Ishikawa (cell line): Measurements from ENCODE around the gene NPAS3.

Experiments
- CEBPB ChIP-seq: IDR thresholded peaks from 2 replicates; pipeline ENCODE4 v1.6.1; 2012
- CREB1 ChIP-seq: IDR thresholded peaks from 2 replicates; pipeline ENCODE4 v1.6.1; 2012; ENCODE audit warnings: low read depth
- EGR1 ChIP-seq: IDR thresholded peaks from 2 replicates; pipeline ENCODE4 v1.6.1; 2012
- EP300 ChIP-seq: IDR thresholded peaks from 2 replicates; pipeline ENCODE4 v1.6.1; 2012; ENCODE audit warnings: borderline replicate concordance
- FOXM1 ChIP-seq: IDR thresholded peaks from 2 replicates; pipeline ENCODE4 v1.6.1; 2012; ENCODE audit warnings: low read depth, borderline replicate concordance
- NFIC ChIP-seq: IDR thresholded peaks from 2 replicates; pipeline ENCODE4 v1.6.1; 2012
- RAD21 ChIP-seq: IDR thresholded peaks from 2 replicates; pipeline ENCODE4 v1.6.1; 2012; ENCODE audit warnings: low read depth
- TAF1 ChIP-seq: IDR thresholded peaks from 2 replicates; pipeline ENCODE4 v1.6.1; 2012; ENCODE audit warnings: low read depth, mild to moderate bottlenecking
- TCF12 ChIP-seq: IDR thresholded peaks from 2 replicates; pipeline ENCODE4 v1.6.1; 2012; ENCODE audit warnings: low read depth
- TEAD4 ChIP-seq: IDR thresholded peaks from 2 replicates; pipeline ENCODE4 v1.6.1; 2012
- YY1 ChIP-seq: IDR thresholded peaks from 2 replicates; pipeline ENCODE4 v1.6.1; 2012; ENCODE audit warnings: low read depth
- TF ChIP-seq, protein P1 (sequence below): IDR thresholded peaks from 2 replicates; pipeline ENCODE4 v1.6.1; 2012
- TF ChIP-seq, protein P2 (sequence below): IDR thresholded peaks from 2 replicates; pipeline ENCODE4 v1.6.1; 2012; ENCODE audit warnings: low read depth, mild to moderate bottlenecking
- TF ChIP-seq, protein P3 (sequence below): IDR thresholded peaks from 2 replicates; pipeline ENCODE4 v1.6.1; 2012

DNA sequence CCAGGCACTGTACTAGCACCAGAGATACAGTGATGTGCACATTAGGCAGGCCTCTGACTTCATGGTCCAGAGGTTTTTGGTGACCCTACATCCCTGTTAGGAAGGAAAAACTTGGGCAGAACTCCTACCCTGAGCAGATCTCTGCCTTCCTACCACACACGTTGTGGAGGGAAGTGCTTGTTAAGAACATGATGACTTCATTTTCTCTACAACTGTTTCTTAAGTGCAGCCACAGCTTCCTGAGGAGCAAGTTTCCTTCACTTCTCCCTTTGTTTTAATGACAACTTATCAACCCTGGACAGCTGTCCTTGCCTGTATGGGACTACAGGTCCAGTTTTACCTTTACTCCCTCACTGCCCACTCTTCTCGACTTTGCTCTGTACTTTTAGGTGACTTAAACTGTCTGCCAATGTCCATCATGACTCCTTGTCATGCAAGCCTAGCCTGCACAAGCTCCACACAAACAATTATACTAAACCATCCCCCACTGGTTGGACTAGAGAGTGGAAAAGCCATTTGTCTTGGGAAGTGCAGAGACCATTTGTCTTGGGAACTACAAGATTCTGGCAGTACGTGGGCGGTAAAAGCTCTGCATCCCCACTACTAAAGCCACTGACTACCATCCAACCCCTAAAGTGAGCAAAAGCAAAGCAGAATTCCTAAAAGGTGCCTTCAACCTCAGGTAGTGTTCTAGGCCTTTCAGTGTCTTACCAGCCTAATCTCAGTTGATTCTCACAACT is 652.4 kb downstream of the NPAS3 start:
- TF ChIP-seq RAD21 = no peak
- no peak for TF ChIP-seq EGR1
- no peak for TF ChIP-seq FOXM1
- TF ChIP-seq TCF12 = no peak
- no peak for TF ChIP-seq TAF1
- TF ChIP-seq YY1 = no peak
- TF ChIP-seq, protein P1, sequence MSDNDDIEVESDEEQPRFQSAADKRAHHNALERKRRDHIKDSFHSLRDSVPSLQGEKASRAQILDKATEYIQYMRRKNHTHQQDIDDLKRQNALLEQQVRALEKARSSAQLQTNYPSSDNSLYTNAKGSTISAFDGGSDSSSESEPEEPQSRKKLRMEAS = no peak
- no peak for TF ChIP-seq CREB1
- TF ChIP-seq, protein P2, sequence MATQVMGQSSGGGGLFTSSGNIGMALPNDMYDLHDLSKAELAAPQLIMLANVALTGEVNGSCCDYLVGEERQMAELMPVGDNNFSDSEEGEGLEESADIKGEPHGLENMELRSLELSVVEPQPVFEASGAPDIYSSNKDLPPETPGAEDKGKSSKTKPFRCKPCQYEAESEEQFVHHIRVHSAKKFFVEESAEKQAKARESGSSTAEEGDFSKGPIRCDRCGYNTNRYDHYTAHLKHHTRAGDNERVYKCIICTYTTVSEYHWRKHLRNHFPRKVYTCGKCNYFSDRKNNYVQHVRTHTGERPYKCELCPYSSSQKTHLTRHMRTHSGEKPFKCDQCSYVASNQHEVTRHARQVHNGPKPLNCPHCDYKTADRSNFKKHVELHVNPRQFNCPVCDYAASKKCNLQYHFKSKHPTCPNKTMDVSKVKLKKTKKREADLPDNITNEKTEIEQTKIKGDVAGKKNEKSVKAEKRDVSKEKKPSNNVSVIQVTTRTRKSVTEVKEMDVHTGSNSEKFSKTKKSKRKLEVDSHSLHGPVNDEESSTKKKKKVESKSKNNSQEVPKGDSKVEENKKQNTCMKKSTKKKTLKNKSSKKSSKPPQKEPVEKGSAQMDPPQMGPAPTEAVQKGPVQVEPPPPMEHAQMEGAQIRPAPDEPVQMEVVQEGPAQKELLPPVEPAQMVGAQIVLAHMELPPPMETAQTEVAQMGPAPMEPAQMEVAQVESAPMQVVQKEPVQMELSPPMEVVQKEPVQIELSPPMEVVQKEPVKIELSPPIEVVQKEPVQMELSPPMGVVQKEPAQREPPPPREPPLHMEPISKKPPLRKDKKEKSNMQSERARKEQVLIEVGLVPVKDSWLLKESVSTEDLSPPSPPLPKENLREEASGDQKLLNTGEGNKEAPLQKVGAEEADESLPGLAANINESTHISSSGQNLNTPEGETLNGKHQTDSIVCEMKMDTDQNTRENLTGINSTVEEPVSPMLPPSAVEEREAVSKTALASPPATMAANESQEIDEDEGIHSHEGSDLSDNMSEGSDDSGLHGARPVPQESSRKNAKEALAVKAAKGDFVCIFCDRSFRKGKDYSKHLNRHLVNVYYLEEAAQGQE = no peak
- TF ChIP-seq EP300 = no peak
- no peak for TF ChIP-seq CEBPB
- TF ChIP-seq, protein P3, sequence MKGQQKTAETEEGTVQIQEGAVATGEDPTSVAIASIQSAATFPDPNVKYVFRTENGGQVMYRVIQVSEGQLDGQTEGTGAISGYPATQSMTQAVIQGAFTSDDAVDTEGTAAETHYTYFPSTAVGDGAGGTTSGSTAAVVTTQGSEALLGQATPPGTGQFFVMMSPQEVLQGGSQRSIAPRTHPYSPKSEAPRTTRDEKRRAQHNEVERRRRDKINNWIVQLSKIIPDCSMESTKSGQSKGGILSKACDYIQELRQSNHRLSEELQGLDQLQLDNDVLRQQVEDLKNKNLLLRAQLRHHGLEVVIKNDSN = no peak
- TF ChIP-seq TEAD4 = no peak
- TF ChIP-seq NFIC = no peak
